Fibroblast of the aortic adventitia (primary cell): ENCODE measurements around the gene STAT6. TPM values are rescaled to one million over a fixed set of nuclear protein-coding genes. Genes with fewer than 3 reads are reported as not detected.
A peak's percentile ranks its signal among the peaks of the same experiment; 100 is the strongest.
"Not testable (repeated sequence)": the region's sequence is repeated elsewhere in the genome, so short reads cannot be mapped to it uniquely, and the experiment has no call there.

ENCODE experiments used
- DNase-seq: peaks from one replicate; pipeline ENCODE4 v3.0.0-alpha.2; 2010; ENCODE audit warnings: low read depth
- H3K4me3 ChIP-seq: 2 replicates; pipeline ENCODE4 v1.5.1; 2011; ENCODE audit warnings: low read depth, mild to moderate bottlenecking, control low read depth, low read length, moderate library complexity
- CTCF ChIP-seq: IDR thresholded peaks from 2 replicates; pipeline ENCODE4 v1.5.1; 2011; ENCODE audit warnings: mild to moderate bottlenecking, low read length, control low read depth, inconsistent platforms; ENCODE audit not compliant: insufficient read depth
- total RNA-seq: library from RNA; depleted of rRNA; stranded (reverse); fragments of >200 nt; gene quantifications from 2 replicates; pipeline ENCODE4 v1.2.3, GENCODE V29; 2012; ENCODE audit warnings: low replicate concordance

STAT6 gene
- total RNA-seq, 1 donor: 102 TPM

GRCh38 chr12:57055824-57056223 is 55.3 kb downstream of the STAT6 start:
- TF ChIP-seq CTCF: no peak
- DNase-seq: no peak
- H3K4me3 ChIP-seq: no peak overlapping the region

DNA sequence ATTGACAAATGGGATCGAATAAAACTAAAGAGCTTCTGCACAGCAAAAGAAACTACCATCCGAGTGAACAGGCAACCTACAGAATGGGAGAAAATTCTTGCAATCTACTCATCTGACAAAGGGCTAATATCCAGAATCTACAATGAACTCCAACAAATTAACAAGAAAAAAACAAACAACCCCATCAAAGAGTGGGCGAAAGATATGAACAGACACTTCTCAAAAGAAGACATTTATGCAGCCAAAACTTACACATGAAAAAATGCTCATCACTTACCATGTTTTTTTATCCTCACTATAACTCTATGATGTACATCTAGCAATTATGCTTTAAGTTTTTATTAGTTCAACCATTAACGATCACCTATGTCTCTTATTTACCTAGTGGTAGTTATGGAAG is 57.3 kb downstream of the STAT6 start:
- not testable (repeated sequence) for DNase-seq

DNA sequence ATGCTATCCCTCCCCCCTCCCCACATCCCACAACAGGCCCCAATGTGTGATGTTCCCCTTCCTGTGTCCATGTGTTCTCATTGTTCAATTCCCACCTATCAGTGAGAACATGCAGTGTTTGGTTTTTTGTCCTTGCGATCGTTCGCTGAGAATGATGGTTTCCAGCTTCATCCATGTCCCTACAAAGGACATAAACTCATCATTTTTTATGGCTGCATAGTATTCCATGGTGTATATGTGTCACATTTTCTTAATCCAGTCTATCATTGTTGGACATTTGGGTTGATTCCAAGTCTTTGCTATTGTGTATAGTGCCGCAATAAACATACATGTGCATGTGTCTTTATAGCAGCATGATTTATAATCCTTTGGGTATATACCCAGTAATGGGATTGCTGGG is 58.0 kb downstream of the STAT6 start:
- not testable (repeated sequence) for H3K4me3 ChIP-seq, DNase-seq

More for the DNA sequence above, 57.3 kb downstream of the STAT6 start:
- not testable (repeated sequence) for H3K4me3 ChIP-seq

- no peak overlapping the region for H3K4me3 ChIP-seq
- no peak for DNase-seq
Observed at GRCh38 chr12:57051011-57051410, 60.2 kb downstream of the STAT6 start.

GRCh38 chr12:57049890-57050289 is 61.3 kb downstream of the STAT6 start, which contains the start of gene MYO1A:
TSS of gene MYO1A (minus strand) at chr12:57050129. CDS start at chr12:57048323, 1,806 bp downstream.
- TF ChIP-seq CTCF: no peak
- H3K4me3 ChIP-seq: no peak within 1 kb of the TSS
- peak; percentile 15 for DNase-seq

More at GRCh38 chr12:57051011-57051410, 60.2 kb downstream of the STAT6 start:
- TF ChIP-seq CTCF: no peak

- DNase-seq: no peak
- H3K4me3 ChIP-seq: no peak overlapping the region
- TF ChIP-seq CTCF: no peak
Observed at GRCh38 chr12:57049119-57049446, 62.1 kb downstream of the STAT6 start.

DNA sequence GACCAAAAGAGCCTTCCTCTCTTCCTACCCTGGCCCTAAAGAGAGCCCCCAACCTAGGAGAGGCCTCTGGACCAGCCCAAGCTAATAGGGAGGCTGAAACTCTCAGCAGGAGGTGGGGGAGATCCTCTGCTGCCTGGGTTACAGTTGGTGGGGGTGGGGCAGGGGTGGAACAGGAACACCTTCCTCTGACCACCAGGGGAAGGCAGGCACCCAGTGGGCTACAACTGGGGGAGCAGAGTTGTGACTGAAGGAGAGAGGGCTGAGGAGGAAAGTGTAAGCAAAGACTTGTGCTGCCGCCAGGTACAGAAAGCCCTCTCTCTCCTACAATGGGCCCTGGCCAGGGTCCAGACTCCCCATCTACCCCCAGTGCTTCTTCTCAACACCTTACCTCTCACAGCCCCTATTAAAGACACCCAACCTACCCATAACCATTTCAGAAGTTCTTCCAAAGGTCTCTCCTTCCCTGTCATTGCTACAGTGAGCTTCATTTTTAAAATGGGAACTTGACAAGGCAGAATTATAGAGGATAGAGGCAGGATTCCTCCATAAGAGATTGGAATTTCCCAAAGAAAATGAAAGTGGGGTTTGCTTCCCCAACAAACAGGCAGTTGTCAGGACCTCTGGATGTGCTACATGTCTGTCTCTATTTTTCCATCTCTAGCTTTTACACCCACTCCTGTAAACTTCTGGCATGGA is 62.6 kb downstream of the STAT6 start:
- DNase-seq: no peak
- no peak overlapping the region for H3K4me3 ChIP-seq
- no peak for TF ChIP-seq CTCF

DNA sequence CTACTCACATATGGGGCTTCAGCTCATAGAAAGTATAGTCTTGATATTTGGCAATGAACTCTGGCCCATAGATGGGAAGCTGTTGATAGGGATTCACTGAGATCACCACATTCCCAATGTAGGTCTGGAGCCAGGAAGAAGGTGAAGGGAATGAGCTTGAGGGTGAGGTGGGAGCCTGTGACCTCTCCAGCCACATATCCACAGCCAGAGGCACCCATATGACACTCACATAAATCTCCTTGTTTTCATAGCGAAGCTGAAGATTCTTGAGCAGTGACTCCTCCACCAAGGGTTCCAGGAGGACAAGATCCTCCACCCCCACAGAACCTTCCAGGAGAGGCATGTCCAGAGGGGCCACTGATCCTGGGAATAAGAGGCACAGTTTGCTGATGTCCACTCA is 63.2 kb downstream of the STAT6 start:
- TF ChIP-seq CTCF: no peak
- DNase-seq: peak; percentile 5
- no peak overlapping the region for H3K4me3 ChIP-seq
